DMS114 treated with DMSO at 0.1 percent for 48 hours (cell line): ENCODE results near the gene OR4C12.
A peak's percentile ranks its signal among the peaks of the same experiment; 100 is the strongest.
"Not testable (repeated sequence)": the region's sequence is repeated elsewhere in the genome, so short reads cannot be mapped to it uniquely, and the experiment has no call there.

ENCODE experiments used
- DNase-seq: peaks from one replicate; lab custom pipeline; 2025; ENCODE audit not compliant: unreplicated experiment; lab: John Stamatoyannopoulos, UW

The OR4C12 gene

GRCh38 chr11:49982435-49982834, at the start of gene OR4C12:
Gene OR4C12, minus strand, starts transcription at chr11:49982535. Its CDS starts 34 bp downstream, at chr11:49982501.
- DNase-seq, result not testable (repeated sequence)

- no peak for DNase-seq
Measured at GRCh38 chr11:50030193-50030592, 47.9 kb upstream of the OR4C12 start.

- peak; percentile 9 for DNase-seq
Measured at GRCh38 chr11:49995565-49995964, 13.2 kb upstream of the OR4C12 start.

DNA sequence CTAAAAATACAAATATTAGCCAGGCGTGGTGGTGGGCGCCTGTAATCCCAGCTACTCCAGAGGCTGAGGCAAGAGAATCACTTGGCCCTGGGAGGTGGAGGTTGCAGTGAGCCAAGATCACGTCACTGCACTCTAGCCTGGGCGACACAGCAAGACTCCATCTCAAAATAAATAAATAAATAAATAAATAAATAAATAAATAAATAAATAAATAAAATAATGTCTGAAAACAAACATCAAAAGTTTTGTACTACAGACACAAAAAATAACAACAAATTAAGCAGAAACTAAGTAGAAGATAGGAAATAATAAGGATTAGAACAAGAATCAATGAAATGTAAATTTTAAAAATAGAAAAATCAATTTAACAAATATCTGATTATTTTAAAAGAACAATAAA, 8.9 kb downstream of the OR4C12 start:
- DNase-seq, result not testable (repeated sequence)

DNA sequence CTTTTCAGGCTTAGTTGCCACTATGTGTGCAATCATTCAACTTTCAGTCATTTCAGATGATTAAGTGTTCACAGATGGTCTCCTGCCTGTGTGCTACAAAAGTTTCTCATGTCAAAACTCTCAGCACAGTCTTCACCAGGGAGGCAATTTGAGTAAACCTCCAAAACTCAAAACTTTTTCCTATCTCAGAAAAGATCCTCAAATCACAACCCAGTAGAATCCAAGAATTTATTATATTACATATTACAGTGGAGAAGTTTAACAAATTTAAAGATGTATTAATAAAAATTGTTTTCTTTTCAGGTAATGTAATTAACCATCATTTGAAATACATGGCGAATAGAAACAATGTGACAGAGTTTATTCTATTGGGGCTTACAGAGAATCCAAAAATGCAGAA, 30.2 kb downstream of the OR4C12 start, which contains the start of gene OR4C13:
TSS of gene OR4C13 (plus strand) at position 301 of the 400 bp plus-strand sequence. CDS start at position 333, 32 bp downstream.
- DNase-seq, result no peak

DNA sequence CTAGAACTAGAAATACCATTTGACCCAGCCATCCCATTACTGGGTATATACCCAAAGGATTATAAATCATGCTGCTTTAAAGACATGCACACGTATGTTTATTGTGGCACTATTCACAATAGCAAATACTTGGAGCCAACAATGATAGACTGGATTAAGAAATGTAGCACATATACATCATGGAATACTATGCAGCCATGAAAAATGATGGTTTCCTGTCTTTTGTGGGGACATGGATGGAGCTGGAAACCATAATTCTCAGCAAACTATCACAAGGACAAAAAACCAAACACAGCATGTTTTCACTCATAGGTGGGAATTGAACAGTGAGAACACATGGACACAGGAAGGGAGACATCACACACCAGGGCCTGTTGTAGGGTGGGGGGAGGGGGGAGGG, 33.6 kb downstream of the OR4C12 start:
- not testable (repeated sequence) for DNase-seq
